GM18909 (cell line): ENCODE data around the gene GP1BB.
"Not testable (repeated sequence)": the region's sequence is repeated elsewhere in the genome, so short reads cannot be mapped to it uniquely, and the experiment has no call there.

Experiments used
- ATAC-seq: cut with Tn5 transposase; IDR thresholded peaks from one replicate; pipeline ENCODE4 v1.9.1; 2021; ENCODE audit warnings: mild to moderate bottlenecking; ENCODE audit not compliant: unreplicated experiment, poor library complexity

GP1BB gene

GRCh38 chr22:19693581-19693980 is 29.8 kb upstream of the GP1BB start:
- ATAC-seq, result no peak

- no peak for ATAC-seq
Observed at GRCh38 chr22:19693981-19694670, 29.2 kb upstream of the GP1BB start.

GRCh38 chr22:19694696-19695095 is 28.6 kb upstream of the GP1BB start:
- ATAC-seq, result no peak

GRCh38 chr22:19696504-19697276 is 26.6 kb upstream of the GP1BB start:
- ATAC-seq, result no peak

- ATAC-seq, result not testable (repeated sequence)
Observed at GRCh38 chr22:19697871-19698270, 25.5 kb upstream of the GP1BB start.

- ATAC-seq, result no peak
Observed at GRCh38 chr22:19700790-19701419, 22.4 kb upstream of the GP1BB start.

GRCh38 chr22:19701420-19702145 is 21.8 kb upstream of the GP1BB start:
- no peak for ATAC-seq

- no peak for ATAC-seq
Observed at GRCh38 chr22:19703869-19704268, 19.5 kb upstream of the GP1BB start.

- ATAC-seq, result no peak
Observed at GRCh38 chr22:19704355-19705015, 18.9 kb upstream of the GP1BB start.

GRCh38 chr22:19705181-19705934 is 18.0 kb upstream of the GP1BB start:
- ATAC-seq, result no peak

GRCh38 chr22:19706661-19707151 is 16.6 kb upstream of the GP1BB start:
- ATAC-seq, result no peak

GRCh38 chr22:19707347-19708290 is 15.7 kb upstream of the GP1BB start:
- no peak for ATAC-seq

- no peak for ATAC-seq
Observed at GRCh38 chr22:19708321-19709011, 14.9 kb upstream of the GP1BB start.

GRCh38 chr22:19709063-19709769 is 14.1 kb upstream of the GP1BB start:
- ATAC-seq, result no peak

GRCh38 chr22:19710020-19710768 is 13.1 kb upstream of the GP1BB start:
- ATAC-seq, result no peak

GRCh38 chr22:19710769-19711106 is 12.6 kb upstream of the GP1BB start:
- no peak for ATAC-seq
